Activated CD4-positive, alpha-beta T cell treated with anti-CD3 and anti-CD28 coated beads, Interleukin-2, amount 10 ng/mL, durations not matched to agents 7 days and 5 days (primary cell): ENCODE results near the gene PXYLP1. TPM values are rescaled to one million over a fixed set of nuclear protein-coding genes. Genes with fewer than 3 reads are reported as not detected.

Source experiments
- CTCF ChIA-PET: fragments of 350-600 bp; sonication (Branson Sonifier 250); formaldehyde crosslinking; loops from one replicate; lab custom pipeline; 2021; ENCODE audit warnings: antibody characterized with exemption; lab: Charles Lee
- POLR2A ChIA-PET: fragments of 350-600 bp; sonication (Branson Sonifier 250); formaldehyde crosslinking; loops from one replicate; lab custom pipeline; 2021; ENCODE audit warnings: antibody characterized with exemption; lab: Charles Lee
- DNase-seq: peaks from one replicate; pipeline ENCODE4 v3.0.0-alpha.2; 2020
- H3K27ac Mint-ChIP-seq: one replicate; pipeline ENCODE4 v1.8.0; 2021; ENCODE audit warnings: mild to moderate bottlenecking, moderate library complexity, mixed read lengths
- H3K27me3 Mint-ChIP-seq: one replicate; pipeline ENCODE4 v1.8.0; 2021; ENCODE audit warnings: mixed read lengths
- H3K36me3 Mint-ChIP-seq: one replicate; pipeline ENCODE4 v1.8.0; 2021; ENCODE audit warnings: low read depth, mixed read lengths
- H3K4me1 Mint-ChIP-seq: one replicate; pipeline ENCODE4 v1.8.0; 2021; ENCODE audit warnings: mixed read lengths
- H3K4me3 Mint-ChIP-seq: one replicate; pipeline ENCODE4 v1.8.0; 2021; ENCODE audit warnings: mild to moderate bottlenecking, moderate library complexity, mixed read lengths
- H3K9me3 Mint-ChIP-seq: one replicate; pipeline ENCODE4 v1.8.0; 2021; ENCODE audit warnings: mixed read lengths
- total RNA-seq, 2 experiments: library from RNA; stranded (reverse); gene quantifications; one replicate each; pipeline ENCODE4 v1.2.3, GENCODE V29; 2021

PXYLP1 gene
- total RNA-seq, 2 experiments from 2014 or later = 11.9 to 12.1 TPM

DNA sequence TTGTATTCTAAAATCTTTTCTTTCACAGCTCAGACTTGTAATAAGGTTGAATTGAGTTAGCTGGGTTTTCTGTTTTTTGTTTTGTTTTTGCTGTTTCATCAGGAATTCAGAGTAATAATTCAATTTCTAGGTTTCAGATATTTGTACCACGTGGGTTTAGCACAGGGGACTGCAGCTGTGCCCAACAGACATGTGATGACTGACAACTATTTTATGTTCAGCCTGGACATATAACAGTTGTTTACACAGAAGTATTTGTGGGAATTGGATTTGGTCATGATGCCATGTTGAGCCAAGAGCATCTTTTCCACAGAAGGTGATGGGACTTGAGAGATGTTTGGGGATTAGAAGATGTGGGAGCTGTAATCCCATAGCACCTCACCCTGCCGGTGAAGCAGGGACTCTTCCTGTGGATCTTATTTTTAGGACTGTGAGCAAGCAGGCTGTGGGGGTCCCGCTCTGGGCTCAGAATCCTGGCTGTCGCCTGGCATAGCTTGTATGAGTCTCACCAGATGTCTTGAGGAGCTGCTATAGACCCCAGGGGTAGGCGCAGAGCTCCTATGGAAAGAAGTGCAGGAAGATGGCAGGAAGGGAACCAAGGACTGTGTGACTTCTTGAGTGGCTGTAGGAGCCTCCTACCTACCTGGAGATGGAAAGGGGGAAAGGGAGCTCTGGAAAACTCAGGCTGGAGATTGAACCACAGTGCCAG, 23.7 kb downstream of the PXYLP1 start:
- Mint-ChIP-seq H3K9me3 (no peaks in the 10 kb centered on the region), H3K4me3 (no peak overlapping the region), H3K36me3 (peaks cover 2% of the 10 kb centered on the region), H3K27ac (peak overlapping the region; percentile 67), H3K4me1 (peaks cover 29% of the 10 kb centered on the region), H3K27me3 (no peaks in the 10 kb centered on the region)
- DNase-seq = no peak
- CTCF ChIA-PET = interaction anchor here (0.5 to 6.2 kb wide), 12 partner anchors 10 to 220 kb away, joined by 3 to 53 read pairs (median 6); partner anchors contain the start of gene PXYLP1
- POLR2A ChIA-PET = interaction anchor here (0.7 kb wide), 1 partner anchor 24 kb away, joined by 4 read pairs; the partner anchor contains the start of gene PXYLP1

DNA sequence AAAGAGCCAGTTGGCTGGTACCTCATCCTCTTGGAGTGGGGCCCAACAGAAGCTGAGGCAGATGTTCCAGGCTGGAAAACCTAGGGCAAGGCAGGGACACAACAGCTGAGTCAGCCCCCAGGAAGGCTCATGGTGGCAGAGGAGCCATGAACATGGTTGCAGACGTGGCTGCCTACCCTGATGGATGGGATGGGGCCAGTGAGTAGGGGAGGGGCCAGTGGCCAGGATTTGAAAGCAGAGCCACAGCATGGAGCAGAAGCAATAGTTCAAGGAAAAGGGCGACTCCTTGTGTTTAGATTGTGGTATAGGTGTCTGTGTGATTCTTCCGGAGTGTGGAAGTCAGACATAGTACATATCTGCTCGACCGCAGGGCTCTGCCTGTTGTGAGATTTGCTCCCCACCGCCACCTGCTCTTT, 24.2 kb downstream of the PXYLP1 start:
- H3K4me1 Mint-ChIP-seq = peaks cover 31% of the 10 kb centered on the region
- CTCF ChIA-PET = interaction anchor here (0.5 to 6.2 kb wide), 12 partner anchors 9 to 221 kb away, joined by 3 to 53 read pairs (median 4); partner anchors contain the start of gene PXYLP1
- H3K27me3 Mint-ChIP-seq = no peaks in the 10 kb centered on the region
- POLR2A ChIA-PET = no interaction called here
- H3K4me3 Mint-ChIP-seq = no peak overlapping the region
- peak overlapping the region; percentile 67 for H3K27ac Mint-ChIP-seq
- no peaks in the 10 kb centered on the region for H3K9me3 Mint-ChIP-seq
- DNase-seq = peak; percentile 61
- peaks cover 4% of the 10 kb centered on the region for H3K36me3 Mint-ChIP-seq

- Mint-ChIP-seq H3K27ac (no peak overlapping the region), H3K36me3 (peaks cover 13% of the 10 kb centered on the region), H3K27me3 (no peaks in the 10 kb centered on the region), H3K4me1 (peaks cover 40% of the 10 kb centered on the region), H3K4me3 (no peak overlapping the region), H3K9me3 (no peaks in the 10 kb centered on the region)
- DNase-seq = no peak
- ChIA-PET CTCF (interaction anchor here (0.9 to 6.2 kb wide), 8 partner anchors 10 to 55 kb away, joined by 3 to 53 read pairs (median 7); partner anchors contain the start of gene PXYLP1), POLR2A (no interaction called here)
Measured at GRCh38 chr3:141256820-141257219, 25.2 kb downstream of the PXYLP1 start.

DNA sequence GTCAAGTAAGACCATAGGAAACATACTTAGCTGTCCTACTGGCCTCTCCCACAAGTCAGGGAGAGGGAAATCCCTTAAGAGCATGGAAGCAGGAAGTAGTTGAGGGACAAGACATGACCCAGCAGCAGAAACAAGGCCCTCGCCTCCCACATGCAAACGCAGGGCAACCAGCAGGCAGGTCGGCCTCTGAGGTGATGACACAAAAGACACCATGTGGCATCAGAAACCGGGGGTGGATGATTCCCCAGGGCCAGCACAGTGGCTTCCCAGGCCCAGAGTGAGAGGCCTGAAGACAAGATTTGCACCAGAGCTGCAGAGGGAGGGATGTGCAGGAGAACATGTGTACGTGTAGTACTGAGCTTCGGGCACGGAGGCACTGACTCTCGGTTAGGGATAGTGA, 26.3 kb downstream of the PXYLP1 start:
- ChIA-PET POLR2A (no interaction called here), CTCF (interaction anchor here (0.7 to 6.2 kb wide), 6 partner anchors 9 to 26 kb away, joined by 3 to 53 read pairs (median 6); partner anchors contain the start of gene PXYLP1)
- no peak for DNase-seq
- no peaks in the 10 kb centered on the region for H3K27me3 Mint-ChIP-seq
- no peaks in the 10 kb centered on the region for H3K9me3 Mint-ChIP-seq
- peaks cover 42% of the 10 kb centered on the region for H3K4me1 Mint-ChIP-seq
- H3K4me3 Mint-ChIP-seq = no peak overlapping the region
- peaks cover 15% of the 10 kb centered on the region for H3K36me3 Mint-ChIP-seq
- H3K27ac Mint-ChIP-seq = no peak overlapping the region

DNA sequence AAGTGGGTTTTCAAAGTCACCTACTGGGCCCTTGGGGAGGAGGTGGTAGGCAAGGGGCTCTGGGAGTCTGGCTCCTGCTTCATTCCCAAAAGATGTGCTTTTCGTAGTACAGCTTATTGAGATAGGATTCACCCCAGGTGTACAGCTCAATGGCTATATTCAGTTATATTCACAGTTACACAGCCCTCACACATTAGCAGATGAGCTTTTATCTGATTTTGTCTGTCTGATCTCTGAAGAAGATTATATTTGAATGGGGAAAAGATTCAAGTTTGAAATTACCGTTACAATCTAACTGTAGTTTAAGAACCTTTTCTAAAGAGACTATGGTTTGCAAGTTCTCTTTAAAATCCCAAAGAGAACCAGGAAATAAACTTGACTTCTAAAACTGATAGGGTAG, 27.3 kb downstream of the PXYLP1 start:
- ChIA-PET CTCF (interaction anchor here (0.9 to 6.2 kb wide), 4 partner anchors 14 to 27 kb away, joined by 3 to 53 read pairs (median 8); partner anchors contain the start of gene PXYLP1), POLR2A (interaction anchor here (0.5 kb wide), 1 partner anchor 22 kb away, joined by 3 read pairs; no protein-coding TSS in a partner anchor)
- H3K27ac Mint-ChIP-seq = no peak overlapping the region
- no peak for DNase-seq
- H3K36me3 Mint-ChIP-seq = peaks cover 15% of the 10 kb centered on the region
- H3K27me3 Mint-ChIP-seq = no peaks in the 10 kb centered on the region
- H3K4me1 Mint-ChIP-seq = peaks cover 42% of the 10 kb centered on the region
- no peak overlapping the region for H3K4me3 Mint-ChIP-seq
- H3K9me3 Mint-ChIP-seq = no peaks in the 10 kb centered on the region

DNA sequence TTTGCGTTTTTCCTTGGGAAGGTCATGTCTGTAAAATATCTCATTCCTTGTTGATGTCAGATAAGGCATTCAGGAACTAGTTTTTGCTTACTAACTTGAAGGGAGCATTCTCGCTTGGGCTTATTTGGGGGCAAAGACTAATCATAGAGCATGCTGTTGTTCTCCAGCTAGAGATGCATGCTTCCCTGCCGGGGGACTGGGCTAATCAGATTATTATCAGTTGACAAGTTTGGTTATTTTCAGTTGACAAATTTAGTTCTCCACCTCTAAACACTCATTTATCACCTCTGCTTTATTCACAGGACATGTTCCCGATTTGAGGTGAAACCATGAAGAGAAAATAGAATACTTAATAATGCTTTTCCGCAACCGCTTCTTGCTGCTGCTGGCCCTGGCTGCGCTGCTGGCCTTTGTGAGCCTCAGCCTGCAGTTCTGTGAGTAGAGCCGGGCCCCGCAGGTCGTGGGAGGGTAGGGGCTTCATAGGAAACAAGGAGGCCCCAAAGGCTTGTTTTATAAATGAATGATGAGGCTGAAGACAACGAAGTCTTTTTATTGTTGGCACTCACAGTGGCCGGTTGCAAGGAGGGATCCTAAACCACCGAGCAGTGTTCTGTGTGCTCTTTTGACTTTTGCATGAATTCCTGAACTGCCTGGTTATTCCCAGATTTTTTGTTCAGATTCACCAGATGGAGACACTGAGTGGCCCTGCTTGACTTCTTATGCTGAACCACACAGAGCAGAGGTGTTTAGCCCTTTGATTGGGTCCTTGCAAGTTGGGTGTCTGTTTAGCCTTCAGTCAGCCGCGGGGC, 28.4 kb downstream of the PXYLP1 start:
- no peaks in the 10 kb centered on the region for H3K27me3 Mint-ChIP-seq
- peaks cover 45% of the 10 kb centered on the region for H3K4me1 Mint-ChIP-seq
- no peak overlapping the region for H3K27ac Mint-ChIP-seq
- peaks cover 19% of the 10 kb centered on the region for H3K36me3 Mint-ChIP-seq
- no peak overlapping the region for H3K4me3 Mint-ChIP-seq
- no peak for DNase-seq
- CTCF ChIA-PET = interaction anchor here (1.3 to 6.2 kb wide), 3 partner anchors 15 to 28 kb away, joined by 3 to 53 read pairs (median 14); partner anchors contain the start of gene PXYLP1
- H3K9me3 Mint-ChIP-seq = no peaks in the 10 kb centered on the region
- POLR2A ChIA-PET = no interaction called here

- H3K9me3 Mint-ChIP-seq = no peaks in the 10 kb centered on the region
- peaks cover 23% of the 10 kb centered on the region for H3K36me3 Mint-ChIP-seq
- H3K4me3 Mint-ChIP-seq = no peak overlapping the region
- CTCF ChIA-PET = interaction anchor here (1.3 kb wide), 1 partner anchor 28 kb away, joined by 3 read pairs; the partner anchor contains the start of gene PXYLP1
- no peak for DNase-seq
- H3K27ac Mint-ChIP-seq = no peak overlapping the region
- H3K27me3 Mint-ChIP-seq = no peaks in the 10 kb centered on the region
- POLR2A ChIA-PET = no interaction called here
- H3K4me1 Mint-ChIP-seq = peaks cover 45% of the 10 kb centered on the region
Measured at GRCh38 chr3:141260630-141260927, 29.0 kb downstream of the PXYLP1 start.

DNA sequence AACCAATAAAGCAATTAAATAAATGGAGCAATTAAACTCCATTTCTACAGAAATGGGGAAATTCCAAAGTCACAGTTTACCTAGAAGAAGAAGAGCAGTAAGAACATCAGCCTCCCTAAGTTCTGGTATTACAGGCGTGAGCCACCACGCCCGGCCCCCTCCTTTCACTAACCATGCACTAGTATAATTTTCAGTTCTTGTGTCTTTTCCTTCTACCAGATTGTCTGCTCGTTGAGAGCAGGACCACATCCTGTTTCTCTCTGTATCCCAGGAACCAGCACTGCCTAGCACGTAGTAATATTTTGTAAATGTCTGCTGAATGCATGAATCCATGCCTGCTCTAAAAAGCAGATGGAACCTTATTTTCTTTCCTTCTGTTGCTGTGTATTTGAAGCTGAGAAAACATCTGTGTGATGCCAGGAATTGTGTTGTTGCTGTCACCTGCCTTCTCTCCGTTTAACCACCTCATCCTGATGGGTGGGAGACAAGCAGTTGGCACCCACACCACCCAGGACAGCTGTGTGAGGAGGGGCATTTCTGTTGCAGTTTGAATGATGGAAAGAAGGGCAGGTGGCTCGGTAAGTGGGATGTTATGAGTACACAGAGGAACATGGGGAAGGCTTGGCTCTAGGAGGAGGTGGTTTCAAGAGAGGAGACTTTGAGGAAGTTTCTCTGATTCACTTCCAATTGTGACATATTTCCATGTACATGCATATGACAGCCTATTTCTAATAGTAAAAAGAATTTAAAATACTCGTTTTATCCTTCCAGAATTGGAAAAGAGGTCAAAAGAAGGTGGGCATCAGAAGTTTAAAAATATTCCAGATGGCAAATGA, 30.1 kb downstream of the PXYLP1 start:
- H3K27me3 Mint-ChIP-seq = no peaks in the 10 kb centered on the region
- H3K27ac Mint-ChIP-seq = no peak overlapping the region
- CTCF ChIA-PET = interaction anchor here (0.9 to 1.3 kb wide), 4 partner anchors 10 to 30 kb away, joined by 3 to 4 read pairs (median 3); partner anchors contain the start of gene PXYLP1
- no peak overlapping the region for H3K4me3 Mint-ChIP-seq
- peaks cover 44% of the 10 kb centered on the region for H3K4me1 Mint-ChIP-seq
- POLR2A ChIA-PET = no interaction called here
- H3K9me3 Mint-ChIP-seq = no peaks in the 10 kb centered on the region
- H3K36me3 Mint-ChIP-seq = peaks cover 24% of the 10 kb centered on the region
- no peak for DNase-seq

GRCh38 chr3:141262308-141262705, 30.7 kb downstream of the PXYLP1 start:
- Mint-ChIP-seq H3K27ac (no peak overlapping the region), H3K36me3 (peaks cover 24% of the 10 kb centered on the region), H3K27me3 (no peaks in the 10 kb centered on the region), H3K4me1 (peaks cover 44% of the 10 kb centered on the region), H3K4me3 (no peak overlapping the region), H3K9me3 (no peaks in the 10 kb centered on the region)
- CTCF ChIA-PET = interaction anchor here (0.6 to 1.3 kb wide), 4 partner anchors 9 to 29 kb away, joined by 3 to 4 read pairs (median 4); no protein-coding TSS in a partner anchor
- DNase-seq = no peak
- POLR2A ChIA-PET = no interaction called here

DNA sequence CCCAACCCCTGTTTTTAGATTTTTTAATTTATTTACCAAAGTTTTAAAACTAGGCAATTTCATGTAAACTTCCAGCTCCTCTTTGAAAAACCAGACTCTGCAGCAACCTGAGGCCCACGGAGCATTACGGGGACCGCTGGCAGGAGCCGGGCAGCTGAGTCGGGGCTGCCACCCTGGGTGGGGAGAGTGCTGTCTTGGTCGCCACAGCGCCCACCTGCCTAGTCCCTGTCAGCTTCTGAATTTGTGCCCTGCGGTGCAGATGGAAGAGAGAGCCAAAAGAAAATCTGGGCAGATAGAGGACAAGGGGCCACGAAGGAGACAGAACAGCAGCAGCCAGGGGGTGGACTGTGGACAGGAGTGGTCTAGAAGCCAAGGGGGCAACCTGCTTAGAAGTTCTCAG, 34.6 kb downstream of the PXYLP1 start:
- POLR2A ChIA-PET = interaction anchor here (0.6 to 1.6 kb wide), 2 partner anchors 34 to 285 kb away, joined by 3 to 7 read pairs; partner anchors contain the start of gene PXYLP1
- H3K36me3 Mint-ChIP-seq = peaks cover 23% of the 10 kb centered on the region
- peaks cover 49% of the 10 kb centered on the region for H3K4me1 Mint-ChIP-seq
- H3K4me3 Mint-ChIP-seq = peak overlapping the region; percentile 78
- H3K27ac Mint-ChIP-seq = peak overlapping the region; percentile 98
- DNase-seq = no peak
- no peaks in the 10 kb centered on the region for H3K9me3 Mint-ChIP-seq
- no peaks in the 10 kb centered on the region for H3K27me3 Mint-ChIP-seq
- CTCF ChIA-PET = interaction anchor here (1.4 to 7.5 kb wide), 7 partner anchors 8 to 37 kb away, joined by 3 to 50 read pairs (median 4); partner anchors contain the start of gene PXYLP1

DNA sequence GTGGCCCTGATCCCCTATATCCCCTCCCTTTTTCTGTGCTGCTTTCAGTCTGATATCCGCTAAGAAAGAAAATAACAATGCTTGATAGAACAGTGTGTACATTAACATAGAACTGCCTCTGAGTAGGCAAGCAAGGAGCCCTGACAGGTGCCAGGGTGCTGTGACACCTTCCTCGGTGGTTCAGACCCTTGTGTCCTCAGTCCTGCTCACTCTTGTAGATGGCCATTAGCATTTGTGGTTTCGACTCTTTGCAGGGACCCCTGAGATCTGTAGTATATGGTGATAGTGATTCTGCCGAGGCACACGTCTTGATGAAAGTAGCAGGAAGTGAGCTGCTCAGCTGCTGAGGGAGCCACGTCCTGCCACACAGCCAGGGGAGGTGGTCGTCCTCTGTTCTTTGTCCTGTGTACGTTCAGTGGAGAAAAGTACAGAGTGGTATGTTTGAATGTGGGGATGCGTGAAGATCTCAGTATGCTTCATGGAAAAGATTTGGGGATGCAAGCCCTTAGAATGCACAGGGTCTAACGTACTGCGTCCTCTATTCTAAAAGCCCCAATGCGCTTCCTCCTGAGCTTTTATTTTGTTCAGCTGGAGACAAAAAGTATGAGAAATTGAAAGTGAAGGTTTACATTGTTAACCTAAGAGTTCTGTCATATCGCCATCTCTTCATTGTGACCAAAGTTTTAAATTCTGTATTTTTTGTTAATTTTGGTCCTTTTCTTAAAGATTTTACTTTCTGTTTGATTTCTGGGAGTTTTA, 35.4 kb downstream of the PXYLP1 start:
- H3K4me3 Mint-ChIP-seq = peak overlapping the region; percentile 78
- CTCF ChIA-PET = interaction anchor here (0.6 to 7.5 kb wide), 11 partner anchors 9 to 286 kb away, joined by 3 to 50 read pairs (median 4); partner anchors contain the start of gene PXYLP1
- H3K9me3 Mint-ChIP-seq = no peaks in the 10 kb centered on the region
- H3K36me3 Mint-ChIP-seq = peaks cover 15% of the 10 kb centered on the region
- POLR2A ChIA-PET = interaction anchor here (1.1 to 1.6 kb wide), 2 partner anchors 28 to 35 kb away, joined by 4 to 7 read pairs; partner anchors contain the start of gene PXYLP1
- H3K4me1 Mint-ChIP-seq = peaks cover 41% of the 10 kb centered on the region
- H3K27ac Mint-ChIP-seq = peak overlapping the region; percentile 98
- H3K27me3 Mint-ChIP-seq = no peaks in the 10 kb centered on the region
- DNase-seq = peak; percentile 58
